Measurements from ENCODE around the gene LIPE.

LIPE gene

DNA sequence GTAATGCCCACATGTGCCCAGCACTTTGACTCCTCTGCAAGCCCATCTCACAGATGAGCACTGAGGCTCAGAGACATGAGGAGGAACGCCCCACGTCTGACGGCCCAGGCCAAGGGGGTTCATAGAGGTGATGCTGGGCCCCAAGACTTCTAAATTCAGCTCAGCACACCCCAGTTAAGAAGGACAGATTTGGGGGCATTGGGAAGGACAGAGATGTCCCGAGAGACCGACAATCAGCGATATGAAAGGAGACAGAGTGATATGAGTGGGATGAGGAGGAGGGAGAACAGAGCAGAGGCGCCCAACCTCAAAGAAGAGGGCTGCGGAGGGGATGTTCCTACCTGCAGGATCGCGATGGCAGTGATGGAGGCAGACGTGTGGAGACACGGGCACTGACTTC is 37.3 kb downstream of the LIPE start, which contains the start of gene CNFN:
CNFN (minus strand) TSS at position 399 of the 400 bp plus-strand sequence. CDS start 1,260 bp downstream, outside the sequence.
- H3K4me1 ChIP-seq (ENCODE audit: control insufficient read depth, insufficient read depth, low read length) = peaks cover 8% of the 10 kb centered on the region
- H3K9ac ChIP-seq (ENCODE audit: low read length) = no peak within 1 kb of the TSS
- no peak within 1 kb of the TSS for H3K4me3 ChIP-seq (ENCODE audit: low read length)
- peaks cover 35% of the 10 kb centered on the region for H3K27me3 ChIP-seq (ENCODE audit: control insufficient read depth, insufficient read depth, low read length)
- no peaks in the 10 kb centered on the region for H3K36me3 ChIP-seq (ENCODE audit: control insufficient read depth, insufficient read depth, low read length)
- H3K9me3 ChIP-seq (ENCODE audit: control insufficient read depth, low read length) = no peaks in the 10 kb centered on the region

DNA sequence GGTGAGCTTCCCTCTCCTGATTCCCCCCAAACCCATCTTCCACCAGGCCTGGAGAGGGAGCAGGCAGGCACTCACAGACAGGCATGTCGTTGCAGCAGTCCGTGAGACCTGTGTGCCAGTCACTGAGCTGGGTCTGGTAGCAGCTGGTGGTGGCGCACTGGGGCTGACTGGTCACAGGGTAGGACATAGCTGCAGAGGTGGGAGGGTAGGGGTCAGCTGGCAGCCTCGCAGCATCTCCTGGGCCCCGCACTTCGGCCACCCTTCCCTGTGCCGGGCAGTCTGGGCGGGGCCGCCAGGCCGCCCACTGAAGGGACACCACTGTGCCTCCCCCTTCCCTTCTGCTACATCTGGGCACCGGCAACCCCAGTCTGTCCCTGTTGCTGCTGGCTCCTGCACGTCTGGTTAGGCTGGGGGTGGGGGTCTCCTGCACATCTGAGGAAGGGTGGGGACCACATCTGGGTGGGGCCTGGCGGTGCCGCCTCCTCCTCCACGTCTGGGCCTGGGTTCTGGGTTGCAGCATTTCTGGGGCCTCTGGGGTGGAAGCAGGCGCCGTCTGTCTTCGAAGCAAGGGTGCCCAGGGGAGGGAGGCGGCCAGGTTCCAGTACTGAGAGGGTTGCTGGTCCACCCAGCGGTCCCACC is 38.2 kb downstream of the LIPE start:
- peaks cover 8% of the 10 kb centered on the region for H3K4me1 ChIP-seq (ENCODE audit: control insufficient read depth, insufficient read depth, low read length)
- peaks cover 35% of the 10 kb centered on the region for H3K27me3 ChIP-seq (ENCODE audit: control insufficient read depth, insufficient read depth, low read length)

DNA sequence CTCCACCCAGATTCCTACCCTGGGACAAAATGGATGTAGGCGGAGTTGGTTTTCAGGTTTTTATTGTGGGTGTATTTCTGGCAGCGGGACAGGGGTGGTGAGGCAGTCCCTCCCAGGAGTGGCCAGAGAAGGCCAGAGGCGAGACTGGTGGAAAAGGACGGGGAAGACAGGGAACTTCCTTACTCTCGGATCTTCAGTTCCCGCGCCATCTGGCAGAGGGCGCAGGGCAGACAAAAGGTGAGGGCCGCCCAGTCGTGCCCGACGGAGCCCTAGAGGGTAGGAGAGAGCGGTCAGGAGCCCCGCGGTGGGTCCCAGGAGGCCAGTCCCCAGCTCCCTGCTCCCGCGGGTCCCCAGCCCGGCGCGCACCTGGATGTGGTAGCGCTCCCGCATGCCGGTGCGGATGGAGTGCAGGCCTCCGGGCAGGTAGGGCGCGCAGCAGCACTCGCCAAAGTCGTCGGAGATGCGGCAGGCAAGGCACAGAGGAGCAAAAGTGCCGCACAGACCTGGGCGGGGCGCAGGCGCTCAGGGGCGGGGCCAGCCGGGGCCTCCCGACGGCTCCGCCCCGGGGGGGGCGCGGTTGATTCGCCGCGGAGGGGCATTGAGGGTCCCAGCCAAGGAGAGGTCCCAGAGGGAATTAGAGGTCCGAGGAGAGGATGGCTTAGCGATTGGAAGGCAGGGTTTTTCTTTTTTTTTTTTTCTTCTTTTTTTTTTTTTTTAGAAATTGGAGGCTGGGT is 40.0 kb downstream of the LIPE start:
- Histone ChIP-seq H3K4me3 (ENCODE audit: low read length) (peak overlapping the region; percentile 19), H3K9ac (ENCODE audit: low read length) (peak overlapping the region; percentile 52), H3K27me3 (ENCODE audit: control insufficient read depth, insufficient read depth, low read length) (peaks cover 35% of the 10 kb centered on the region), H3K36me3 (ENCODE audit: control insufficient read depth, insufficient read depth, low read length) (no peaks in the 10 kb centered on the region), H3K4me1 (ENCODE audit: control insufficient read depth, insufficient read depth, low read length) (peaks cover 8% of the 10 kb centered on the region), H3K9me3 (ENCODE audit: control insufficient read depth, low read length) (no peaks in the 10 kb centered on the region)

More for the DNA sequence above, 38.2 kb downstream of the LIPE start:
- H3K9me3 ChIP-seq (ENCODE audit: control insufficient read depth, low read length) = no peaks in the 10 kb centered on the region
- H3K4me3 ChIP-seq (ENCODE audit: low read length) = no peak overlapping the region
- H3K36me3 ChIP-seq (ENCODE audit: control insufficient read depth, insufficient read depth, low read length) = no peaks in the 10 kb centered on the region
- no peak overlapping the region for H3K9ac ChIP-seq (ENCODE audit: low read length)

DNA sequence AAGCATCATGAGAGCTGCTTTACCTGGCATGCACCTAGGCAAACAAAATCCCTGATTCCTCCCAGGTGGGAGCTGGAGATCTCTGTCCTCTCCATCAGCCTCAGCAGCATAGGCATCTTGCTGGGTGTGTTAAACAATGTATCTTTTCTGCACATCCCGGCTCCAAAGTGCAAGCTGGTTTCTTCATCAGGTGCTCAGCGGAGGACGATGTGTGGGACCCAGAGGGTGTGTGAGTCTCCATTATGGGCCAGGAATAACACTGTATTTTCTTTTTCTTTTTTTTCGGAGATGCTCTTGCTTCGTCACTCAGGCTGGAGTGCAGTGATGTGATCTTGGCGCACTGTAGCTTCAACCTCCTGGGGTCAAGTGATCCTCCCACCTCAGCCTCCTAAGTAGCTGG is 47.0 kb downstream of the LIPE start:
- Histone ChIP-seq H3K4me3 (ENCODE audit: low read length) (no peak overlapping the region), H3K27me3 (ENCODE audit: control insufficient read depth, insufficient read depth, low read length) (peaks cover 7% of the 10 kb centered on the region), H3K4me1 (ENCODE audit: control insufficient read depth, insufficient read depth, low read length) (no peaks in the 10 kb centered on the region), H3K9me3 (ENCODE audit: control insufficient read depth, low read length) (no peaks in the 10 kb centered on the region), H3K36me3 (ENCODE audit: control insufficient read depth, insufficient read depth, low read length) (no peaks in the 10 kb centered on the region), H3K9ac (ENCODE audit: low read length) (no peak overlapping the region)

DNA sequence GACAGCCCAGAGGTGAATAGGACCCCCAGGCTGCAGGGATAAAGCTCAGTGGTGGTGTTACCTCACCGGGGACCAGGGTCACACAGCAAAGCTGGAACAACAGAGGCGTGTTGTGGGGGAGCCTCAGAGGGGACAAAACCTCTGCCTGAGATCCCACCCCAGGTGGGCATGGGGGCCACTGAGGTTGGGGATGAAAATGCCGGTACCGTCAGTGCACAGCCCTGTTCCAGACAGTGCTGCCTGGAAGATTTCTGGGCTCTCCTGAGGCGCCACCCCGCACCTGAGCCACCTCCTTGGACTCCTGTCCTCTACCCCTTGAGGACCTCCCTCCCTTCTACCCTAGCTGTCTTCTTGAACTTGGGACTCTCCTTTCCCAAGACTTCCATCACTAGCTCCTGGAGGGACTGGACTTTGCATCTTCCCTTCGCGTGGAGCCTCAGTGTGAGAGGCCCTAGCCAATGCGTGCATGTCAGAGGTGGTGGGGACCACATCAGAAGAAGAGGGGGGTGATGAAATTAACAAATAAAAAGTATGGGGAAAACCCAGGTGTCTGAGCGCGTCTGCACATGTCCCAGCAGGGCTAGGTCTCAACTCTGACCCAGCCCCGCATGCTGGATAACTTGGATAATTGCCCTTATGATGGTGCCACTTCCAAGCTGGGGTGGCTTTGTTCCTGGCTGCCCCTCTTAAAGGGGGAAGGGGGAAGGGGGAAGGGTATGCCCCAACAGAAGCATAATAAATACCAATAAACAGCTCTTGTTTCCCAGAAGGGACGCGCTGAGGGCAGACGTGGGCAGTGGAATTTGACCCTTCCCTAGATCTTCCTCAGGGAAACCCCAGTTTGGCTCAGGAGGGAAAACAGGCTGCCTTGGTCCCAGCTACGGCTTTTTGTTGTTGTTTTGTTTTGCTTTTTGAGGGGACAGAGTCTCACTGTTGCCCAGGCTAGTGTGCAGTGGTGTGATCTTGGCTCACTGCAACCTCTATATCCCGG is 48.7 kb downstream of the LIPE start:
- no peaks in the 10 kb centered on the region for H3K4me1 ChIP-seq (ENCODE audit: control insufficient read depth, insufficient read depth, low read length)
- no peak overlapping the region for H3K9ac ChIP-seq (ENCODE audit: low read length)
- no peaks in the 10 kb centered on the region for H3K9me3 ChIP-seq (ENCODE audit: control insufficient read depth, low read length)
- H3K36me3 ChIP-seq (ENCODE audit: control insufficient read depth, insufficient read depth, low read length) = no peaks in the 10 kb centered on the region
- no peak overlapping the region for H3K4me3 ChIP-seq (ENCODE audit: low read length)
- H3K27me3 ChIP-seq (ENCODE audit: control insufficient read depth, insufficient read depth, low read length) = peaks cover 7% of the 10 kb centered on the region

DNA sequence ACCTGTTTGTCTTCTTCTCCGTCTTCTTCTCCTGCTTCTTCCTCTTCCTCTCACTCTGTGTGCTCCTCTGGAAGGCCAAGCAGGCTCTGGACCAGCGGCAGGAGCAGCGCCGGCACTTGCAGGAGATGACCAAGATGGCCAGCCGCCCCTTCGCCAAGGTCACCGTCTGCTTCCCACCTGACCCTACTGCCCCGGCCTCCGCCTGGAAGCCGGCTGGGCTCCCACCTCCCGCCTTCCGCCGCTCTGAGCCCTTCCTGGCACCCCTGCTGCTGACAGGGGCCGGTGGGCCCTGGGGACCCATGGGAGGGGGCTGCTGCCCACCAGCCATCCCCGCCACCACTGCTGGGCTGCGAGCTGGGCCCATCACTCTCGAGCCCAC is 51.0 kb downstream of the LIPE start:
- H3K9me3 ChIP-seq (ENCODE audit: control insufficient read depth, low read length) = no peaks in the 10 kb centered on the region
- H3K9ac ChIP-seq (ENCODE audit: low read length) = no peak overlapping the region
- H3K4me1 ChIP-seq (ENCODE audit: control insufficient read depth, insufficient read depth, low read length) = no peaks in the 10 kb centered on the region
- peaks cover 4% of the 10 kb centered on the region for H3K27me3 ChIP-seq (ENCODE audit: control insufficient read depth, insufficient read depth, low read length)
- no peaks in the 10 kb centered on the region for H3K36me3 ChIP-seq (ENCODE audit: control insufficient read depth, insufficient read depth, low read length)
- no peak overlapping the region for H3K4me3 ChIP-seq (ENCODE audit: low read length)

DNA sequence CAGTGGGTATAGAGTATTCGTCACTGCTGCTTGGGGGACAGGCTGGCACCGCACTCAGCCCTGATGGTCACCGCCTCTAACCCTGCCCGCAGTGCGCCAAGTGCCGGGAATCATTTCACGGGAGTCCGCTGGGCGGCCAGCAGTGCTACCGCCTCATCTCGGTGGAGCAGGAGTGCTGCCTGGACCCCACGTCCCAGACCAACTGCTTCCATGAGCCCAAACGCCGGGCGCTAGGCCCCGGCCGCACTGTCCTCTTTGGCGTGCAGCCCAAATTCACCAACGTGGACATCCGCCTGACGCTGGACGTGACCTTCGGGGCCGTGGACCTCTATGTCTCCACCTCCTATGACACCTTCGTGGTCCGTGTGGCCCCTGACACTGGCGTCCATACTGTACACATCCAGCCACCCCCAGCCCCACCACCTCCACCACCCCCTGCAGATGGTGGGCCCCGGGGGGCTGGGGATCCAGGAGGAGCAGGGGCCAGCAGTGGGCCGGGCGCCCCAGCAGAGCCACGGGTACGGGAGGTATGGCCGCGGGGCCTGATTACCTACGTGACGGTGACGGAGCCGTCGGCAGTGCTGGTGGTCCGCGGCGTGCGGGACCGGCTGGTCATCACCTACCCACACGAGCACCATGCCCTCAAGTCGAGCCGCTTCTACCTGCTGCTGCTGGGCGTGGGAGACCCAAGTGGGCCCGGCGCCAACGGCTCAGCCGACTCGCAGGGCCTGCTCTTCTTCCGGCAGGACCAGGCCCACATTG is 51.6 kb downstream of the LIPE start:
- no peaks in the 10 kb centered on the region for H3K36me3 ChIP-seq (ENCODE audit: control insufficient read depth, insufficient read depth, low read length)
- no peaks in the 10 kb centered on the region for H3K4me1 ChIP-seq (ENCODE audit: control insufficient read depth, insufficient read depth, low read length)
- H3K27me3 ChIP-seq (ENCODE audit: control insufficient read depth, insufficient read depth, low read length) = peaks cover 1% of the 10 kb centered on the region
- H3K4me3 ChIP-seq (ENCODE audit: low read length) = no peak overlapping the region
- no peak overlapping the region for H3K9ac ChIP-seq (ENCODE audit: low read length)
- H3K9me3 ChIP-seq (ENCODE audit: control insufficient read depth, low read length) = no peaks in the 10 kb centered on the region

DNA sequence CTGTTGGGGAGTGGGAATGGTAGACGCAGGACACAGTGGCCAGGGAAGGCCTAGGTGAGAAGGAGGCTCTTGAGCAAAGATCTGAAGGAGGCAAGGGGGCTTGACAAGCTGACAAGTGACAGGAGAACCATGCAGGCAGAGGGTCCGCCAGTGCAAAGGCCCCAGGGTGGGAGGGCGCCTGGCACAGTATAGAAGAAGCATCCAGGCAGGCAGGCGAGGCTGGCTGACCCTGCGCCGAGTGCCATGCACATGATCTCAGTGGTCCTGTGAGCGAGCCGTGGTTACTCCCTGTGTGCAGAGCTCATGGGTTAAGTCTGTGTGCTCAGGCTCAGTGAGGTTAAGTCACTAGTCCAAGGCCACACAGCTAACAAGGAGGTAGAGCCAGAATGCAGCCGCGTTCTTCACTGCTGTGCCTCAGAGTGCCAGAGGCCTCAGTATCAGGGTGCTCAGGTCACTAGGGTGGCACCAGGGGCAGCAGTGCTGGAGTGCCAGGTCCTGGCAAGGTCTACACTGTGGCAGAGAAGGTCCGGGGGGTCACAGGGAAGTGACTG is 52.3 kb downstream of the LIPE start:
- Histone ChIP-seq H3K27me3 (ENCODE audit: control insufficient read depth, insufficient read depth, low read length) (no peaks in the 10 kb centered on the region), H3K36me3 (ENCODE audit: control insufficient read depth, insufficient read depth, low read length) (no peaks in the 10 kb centered on the region)

DNA sequence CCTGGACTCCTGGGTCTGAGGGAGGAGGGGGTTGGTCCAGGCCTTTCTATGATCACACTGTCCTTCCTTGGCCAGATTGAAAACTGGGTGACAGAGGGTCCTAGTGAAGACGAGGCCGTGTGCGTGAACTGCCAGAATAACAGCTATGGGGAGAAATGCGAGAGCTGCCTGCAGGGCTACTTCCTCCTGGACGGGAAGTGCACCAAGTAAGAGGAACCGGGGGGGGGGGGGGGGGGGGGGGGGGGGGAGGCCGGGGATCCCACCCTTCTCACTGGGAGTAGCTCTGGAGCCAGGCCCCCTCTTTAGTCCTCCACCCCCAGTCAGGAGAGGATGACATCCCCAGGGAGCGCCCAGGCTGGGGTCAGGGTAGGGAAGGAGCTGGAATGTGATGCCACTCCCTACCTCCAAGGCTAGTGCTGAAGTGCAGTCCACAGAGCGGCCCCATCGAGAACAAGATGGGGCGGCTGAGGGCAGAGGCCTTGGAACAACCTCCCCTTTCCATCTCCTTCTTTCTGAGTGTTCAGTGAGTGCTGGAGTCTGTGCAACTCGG is 56.5 kb downstream of the LIPE start:
- H3K4me3 ChIP-seq (ENCODE audit: low read length) = no peak overlapping the region
- no peaks in the 10 kb centered on the region for H3K9me3 ChIP-seq (ENCODE audit: control insufficient read depth, low read length)
- H3K9ac ChIP-seq (ENCODE audit: low read length) = no peak overlapping the region
- H3K4me1 ChIP-seq (ENCODE audit: control insufficient read depth, insufficient read depth, low read length) = no peaks in the 10 kb centered on the region
- H3K27me3 ChIP-seq (ENCODE audit: control insufficient read depth, insufficient read depth, low read length) = no peaks in the 10 kb centered on the region
- H3K36me3 ChIP-seq (ENCODE audit: control insufficient read depth, insufficient read depth, low read length) = no peaks in the 10 kb centered on the region

More for the DNA sequence above, 52.3 kb downstream of the LIPE start:
- no peak overlapping the region for H3K9ac ChIP-seq (ENCODE audit: low read length)
- H3K4me1 ChIP-seq (ENCODE audit: control insufficient read depth, insufficient read depth, low read length) = no peaks in the 10 kb centered on the region
- H3K9me3 ChIP-seq (ENCODE audit: control insufficient read depth, low read length) = no peaks in the 10 kb centered on the region
- no peak overlapping the region for H3K4me3 ChIP-seq (ENCODE audit: low read length)

DNA sequence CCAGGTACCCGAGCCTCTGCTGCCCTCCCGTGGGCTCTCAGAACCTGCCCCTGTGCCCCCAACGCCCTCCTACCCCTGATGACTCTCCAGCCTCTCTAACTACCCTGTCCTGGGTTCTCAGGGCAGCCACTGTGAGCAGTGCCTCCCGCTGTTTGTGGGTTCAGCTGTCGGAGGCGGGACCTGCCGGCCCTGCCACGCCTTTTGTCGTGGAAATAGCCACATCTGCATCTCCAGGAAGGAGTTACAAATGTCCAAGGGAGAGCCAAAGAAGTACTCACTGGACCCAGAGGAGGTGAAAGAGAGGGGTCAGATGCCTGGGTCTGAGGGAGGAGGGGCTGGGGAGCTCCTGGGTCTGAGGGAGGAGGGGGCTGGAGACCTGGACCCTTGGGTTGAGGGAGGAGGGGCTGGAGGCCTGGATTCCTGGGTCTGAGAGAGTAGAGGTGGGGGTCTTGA is 57.1 kb downstream of the LIPE start:
- H3K4me1 ChIP-seq (ENCODE audit: control insufficient read depth, insufficient read depth, low read length) = no peaks in the 10 kb centered on the region
- no peaks in the 10 kb centered on the region for H3K27me3 ChIP-seq (ENCODE audit: control insufficient read depth, insufficient read depth, low read length)
- no peak overlapping the region for H3K9ac ChIP-seq (ENCODE audit: low read length)
- H3K4me3 ChIP-seq (ENCODE audit: low read length) = no peak overlapping the region
- H3K9me3 ChIP-seq (ENCODE audit: control insufficient read depth, low read length) = no peaks in the 10 kb centered on the region
- no peaks in the 10 kb centered on the region for H3K36me3 ChIP-seq (ENCODE audit: control insufficient read depth, insufficient read depth, low read length)
